Measurements from ENCODE around the gene WWTR1.
A peak's percentile ranks its signal among the peaks of the same experiment; 100 is the strongest.

WWTR1 gene

DNA sequence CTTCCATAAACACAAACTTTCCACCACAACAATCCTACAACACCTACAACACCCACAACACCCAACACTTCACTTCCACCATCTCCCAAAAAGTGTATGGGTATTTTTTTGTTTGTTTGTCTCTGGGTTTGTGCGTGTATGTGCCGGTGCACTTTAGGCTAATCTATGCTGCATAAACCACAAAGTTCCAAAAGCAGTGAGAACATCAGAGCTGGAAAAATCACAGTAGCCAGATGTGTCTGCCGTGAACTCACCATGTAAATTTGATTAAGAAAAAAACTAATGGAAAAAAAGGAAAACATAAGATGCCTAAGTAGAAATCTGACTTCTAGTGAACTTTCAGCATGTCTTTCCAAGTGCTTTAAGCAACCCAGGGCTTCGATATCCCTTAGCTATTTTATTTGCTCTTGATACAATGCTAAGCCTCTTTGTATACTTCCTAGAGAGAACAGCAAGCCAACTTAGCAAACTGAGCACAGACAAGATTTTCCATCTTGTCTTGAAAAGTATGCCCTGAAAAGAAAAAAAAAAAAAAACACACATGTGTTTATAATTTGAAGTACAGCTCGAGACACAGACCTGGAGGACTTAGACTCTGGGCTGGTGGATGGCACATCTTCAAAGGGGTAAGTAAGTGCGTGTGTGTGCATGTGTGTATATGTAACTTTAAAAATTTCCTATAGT is 91.4 kb downstream of the WWTR1 start:
- DNase-seq (ENCODE audit: low read depth): peak; percentile 32

- peak; percentile 73 for DNase-seq (ENCODE audit: low read depth)
Measured at GRCh38 chr3:149564079-149564478, 93.7 kb downstream of the WWTR1 start.

GRCh38 chr3:149563114-149563513 is 94.7 kb downstream of the WWTR1 start:
- no peak for DNase-seq (ENCODE audit: low read depth)

GRCh38 chr3:149560617-149561016 is 97.2 kb downstream of the WWTR1 start:
- DNase-seq (ENCODE audit: low read depth): no peak

GRCh38 chr3:149560001-149560400 is 97.8 kb downstream of the WWTR1 start:
- DNase-seq (ENCODE audit: low read depth): no peak

- no peak for DNase-seq (ENCODE audit: low read depth)
Measured at GRCh38 chr3:149559525-149559924, 98.3 kb downstream of the WWTR1 start.

- DNase-seq (ENCODE audit: low read depth): peak; percentile 59
Measured at GRCh38 chr3:149555927-149556326, 101.9 kb downstream of the WWTR1 start.

DNA sequence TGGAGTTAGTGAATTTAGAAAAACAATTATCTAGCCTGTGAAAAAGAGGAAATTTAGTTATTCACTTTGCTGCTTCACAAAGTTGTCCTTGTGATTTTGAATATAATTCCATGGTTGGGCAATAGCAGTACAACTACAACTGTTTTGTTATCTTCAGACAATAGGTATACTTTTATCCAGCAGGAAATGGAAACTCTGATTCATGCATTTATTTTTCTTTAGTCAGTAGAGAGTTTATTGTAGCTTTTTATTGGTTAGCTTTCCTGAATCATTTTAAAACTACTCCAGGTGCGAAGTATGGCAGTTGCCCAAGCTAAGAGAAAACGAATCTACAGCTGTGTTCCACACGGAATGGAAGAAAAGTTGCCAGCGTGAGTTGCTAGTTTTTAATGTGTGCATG is 103.0 kb downstream of the WWTR1 start:
- peak; percentile 81 for DNase-seq (ENCODE audit: low read depth)

GRCh38 chr3:149553781-149554451 is 103.9 kb downstream of the WWTR1 start:
- peak; percentile 65 for DNase-seq (ENCODE audit: low read depth)

GRCh38 chr3:149552700-149553099 is 105.1 kb downstream of the WWTR1 start:
- DNase-seq (ENCODE audit: low read depth): no peak

- no peak for DNase-seq (ENCODE audit: low read depth)
Measured at GRCh38 chr3:149551500-149551899, 106.3 kb downstream of the WWTR1 start.

DNA sequence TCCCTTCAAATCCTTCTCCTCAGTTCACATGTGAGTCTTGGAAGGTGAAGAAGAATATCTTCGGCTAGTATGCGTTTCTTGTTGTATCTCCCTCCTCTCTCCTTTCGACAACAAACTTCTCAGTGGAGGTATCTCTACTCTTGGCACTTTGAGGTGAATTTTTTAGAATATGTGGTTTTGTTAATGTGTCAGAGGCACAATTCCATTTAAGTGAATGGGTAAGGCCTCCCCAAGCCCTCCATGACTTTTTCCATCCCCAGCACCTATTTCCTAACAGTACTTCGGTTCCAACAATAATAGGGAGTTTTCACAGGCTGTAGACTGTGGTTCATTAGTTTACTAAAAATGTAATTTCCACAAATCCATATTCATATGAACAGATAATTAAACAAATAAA is 109.2 kb downstream of the WWTR1 start:
- DNase-seq (ENCODE audit: low read depth): no peak

- DNase-seq (ENCODE audit: low read depth): peak; percentile 82
Measured at GRCh38 chr3:149547954-149548668, 109.7 kb downstream of the WWTR1 start.

DNA sequence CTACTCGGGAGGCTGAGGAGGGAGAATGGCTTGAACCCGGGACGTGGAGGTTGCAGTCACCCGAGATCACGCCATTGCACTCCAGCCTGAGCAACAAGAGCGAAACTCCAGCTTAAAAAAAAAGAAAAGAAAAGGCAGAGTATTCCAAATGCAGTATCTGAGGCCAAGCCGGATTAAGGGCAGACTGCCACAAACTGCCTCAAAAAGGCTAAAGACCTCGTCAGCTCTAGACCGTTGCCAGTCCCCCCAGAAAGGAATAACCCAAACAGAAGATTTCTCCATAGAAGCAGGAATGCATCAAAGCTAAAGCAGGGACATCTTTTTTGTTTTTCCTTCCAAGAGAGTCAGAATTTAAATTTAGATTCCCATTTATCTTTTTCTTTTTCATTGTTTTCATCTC is 110.4 kb downstream of the WWTR1 start:
- DNase-seq (ENCODE audit: low read depth): no peak

DNA sequence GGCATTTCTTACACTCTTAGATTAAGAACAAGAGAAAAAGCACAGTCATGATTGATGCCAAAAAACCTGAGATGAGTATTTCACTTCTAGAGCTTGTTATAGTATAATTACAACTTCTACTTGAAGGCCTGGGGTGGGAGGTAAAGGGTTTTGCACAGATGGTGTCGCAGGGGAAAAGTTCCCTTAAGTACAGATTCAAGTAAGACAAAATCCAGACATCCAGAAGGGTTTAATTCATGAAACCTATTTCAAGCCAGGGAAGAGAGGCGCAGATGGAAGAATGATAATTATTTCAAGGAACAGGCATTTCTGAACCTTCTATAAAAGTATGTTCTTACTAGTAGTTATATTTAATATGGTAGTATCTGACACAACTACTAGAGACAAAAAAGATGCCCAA is 112.8 kb downstream of the WWTR1 start:
- no peak for DNase-seq (ENCODE audit: low read depth)

- peak; percentile 70 for DNase-seq (ENCODE audit: low read depth)
Measured at GRCh38 chr3:149542375-149543312, 115.2 kb downstream of the WWTR1 start.

DNA sequence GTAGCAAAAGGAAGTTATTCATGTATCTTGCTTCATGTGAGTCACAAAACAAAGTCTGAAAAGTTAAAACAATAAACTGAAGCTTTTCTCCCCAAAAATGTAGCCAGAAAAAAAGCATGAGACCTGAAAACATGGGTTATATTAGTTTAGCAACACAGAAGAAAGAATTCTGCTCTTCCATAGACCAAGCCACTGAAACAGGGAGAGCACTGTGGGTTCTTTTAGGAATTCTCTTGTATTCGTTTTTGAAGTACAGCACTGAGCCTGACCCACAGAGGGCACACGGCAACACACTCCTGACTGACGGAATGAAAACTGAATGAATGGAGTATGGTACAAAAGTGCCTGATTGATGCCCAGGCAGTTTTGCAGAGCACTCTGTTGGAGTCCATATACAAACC is 116.7 kb downstream of the WWTR1 start:
- DNase-seq (ENCODE audit: low read depth): peak; percentile 73

DNA sequence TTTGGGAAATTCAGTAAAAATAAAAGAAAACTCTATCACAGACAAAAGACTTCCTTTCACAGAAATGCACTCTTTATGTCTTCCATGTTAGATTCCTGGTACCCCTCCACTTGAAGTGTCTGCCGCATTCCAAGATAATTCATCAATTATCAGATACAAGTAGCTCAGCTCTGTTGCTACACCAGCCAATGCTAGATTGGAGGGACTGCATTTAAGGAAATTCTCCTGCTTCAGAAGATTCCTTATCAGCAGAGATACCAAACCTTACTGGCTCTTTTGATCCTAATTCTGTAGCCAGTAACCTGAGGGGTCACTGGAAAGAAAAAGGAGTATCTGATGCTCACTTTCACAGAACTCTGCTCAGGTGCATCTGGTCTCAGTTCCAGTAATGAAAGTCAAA is 119.5 kb downstream of the WWTR1 start:
- DNase-seq (ENCODE audit: low read depth): no peak

GRCh38 chr3:149536429-149536828 is 121.4 kb downstream of the WWTR1 start:
- peak; percentile 38 for DNase-seq (ENCODE audit: low read depth)

GRCh38 chr3:149535333-149535685 is 122.5 kb downstream of the WWTR1 start:
- DNase-seq (ENCODE audit: low read depth): peak; percentile 38

GRCh38 chr3:149534671-149535332 is 123.0 kb downstream of the WWTR1 start:
- DNase-seq (ENCODE audit: low read depth): peak; percentile 73

DNA sequence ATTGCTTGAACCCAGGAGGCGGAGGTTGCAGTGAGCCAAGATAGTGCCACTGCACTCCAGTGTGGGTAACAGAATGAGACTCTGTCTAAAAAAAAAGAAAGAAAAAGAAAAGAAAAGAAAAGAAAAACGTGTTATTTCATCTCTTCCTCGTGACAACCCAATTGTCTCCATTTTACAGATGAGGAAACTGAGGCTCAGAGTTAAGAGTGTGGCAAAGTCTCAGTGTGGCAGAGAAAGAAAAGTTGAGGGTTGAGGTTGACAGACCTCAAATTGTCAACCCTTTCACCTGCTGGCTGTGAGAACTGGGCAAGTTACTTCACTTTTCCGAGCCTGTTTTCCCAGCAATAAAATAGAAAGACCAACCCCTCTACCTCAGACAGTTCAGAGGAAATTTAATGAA is 123.7 kb downstream of the WWTR1 start:
- no peak for DNase-seq (ENCODE audit: low read depth)
